COLO829 (cell line): ENCODE results near the gene OGFOD3.
"Not testable (repeated sequence)": the region's sequence is repeated elsewhere in the genome, so short reads cannot be mapped to it uniquely, and the experiment has no call there.

ENCODE experiments used
- DNase-seq: peaks from one replicate; pipeline ENCODE4 v3.0.0; 2012; ENCODE audit warnings: low spot score

The OGFOD3 gene

GRCh38 chr17:82418001-82418986 is at the start of gene OGFOD3, which contains the start of gene HEXD:
Gene OGFOD3 (minus strand): TSS chr17:82418586. CDS start chr17:82418485, 101 bp downstream.
Gene HEXD (plus strand): TSS chr17:82418347. CDS start chr17:82419800, 1,453 bp downstream.
- peak; percentile 84 for DNase-seq

- no peak for DNase-seq
Measured at GRCh38 chr17:82465023-82465603, 46.7 kb upstream of the OGFOD3 start.

- DNase-seq, result no peak
Measured at GRCh38 chr17:82464567-82464929, 46.2 kb upstream of the OGFOD3 start.

GRCh38 chr17:82463925-82464566 is 45.7 kb upstream of the OGFOD3 start:
- no peak for DNase-seq

- no peak for DNase-seq
Measured at GRCh38 chr17:82463391-82463790, 45.0 kb upstream of the OGFOD3 start.

- DNase-seq, result no peak
Measured at GRCh38 chr17:82461827-82462524, 43.6 kb upstream of the OGFOD3 start.

- not testable (repeated sequence) for DNase-seq
Measured at GRCh38 chr17:82459936-82460335, 41.5 kb upstream of the OGFOD3 start.

GRCh38 chr17:82458885-82459424 is 40.6 kb upstream of the OGFOD3 start:
- no peak for DNase-seq

GRCh38 chr17:82458179-82458884 is 39.9 kb upstream of the OGFOD3 start, which contains the start of gene NARF:
Gene NARF (plus strand): TSS chr17:82458741. CDS start chr17:82458804, 63 bp downstream.
- peak; percentile 98 for DNase-seq

GRCh38 chr17:82457929-82458178 is 39.5 kb upstream of the OGFOD3 start:
- DNase-seq, result no peak

GRCh38 chr17:82457073-82457928 is 38.9 kb upstream of the OGFOD3 start:
- DNase-seq, result peak; percentile 39

GRCh38 chr17:82453706-82454105 is 35.3 kb upstream of the OGFOD3 start:
- DNase-seq, result not testable (repeated sequence)

GRCh38 chr17:82453151-82453550 is 34.8 kb upstream of the OGFOD3 start:
- DNase-seq, result not testable (repeated sequence)

GRCh38 chr17:82452162-82452561 is 33.8 kb upstream of the OGFOD3 start:
- no peak for DNase-seq

- peak; percentile 82 for DNase-seq
Measured at GRCh38 chr17:82450357-82451106, 32.1 kb upstream of the OGFOD3 start, which contains the start of gene CYBC1. Gene CYBC1 (minus strand): TSS chr17:82450752. CDS start chr17:82449254, 1,498 bp downstream.

- no peak for DNase-seq
Measured at GRCh38 chr17:82449883-82450356, 31.5 kb upstream of the OGFOD3 start.

- no peak for DNase-seq
Measured at GRCh38 chr17:82449131-82449882, 30.9 kb upstream of the OGFOD3 start.

GRCh38 chr17:82447876-82448275 is 29.5 kb upstream of the OGFOD3 start:
- DNase-seq, result no peak
